Medulla oblongata (tissue), 1 donor: ENCODE measurements around the gene MT1B.
"Not testable (repeated sequence)": the region's sequence is repeated elsewhere in the genome, so short reads cannot be mapped to it uniquely, and the experiment has no call there.

Experiments
- DNase-seq: peaks from one replicate; pipeline ENCODE4 v3.0.0-alpha.2; 2015; ENCODE audit errors: extremely low spot score

MT1B gene

GRCh38 chr16:56667581-56668571 lies 16.2 kb downstream of the MT1B start, which contains the start of gene MT1G:
TSS of gene MT1G (minus strand) at chr16:56668065. CDS start at chr16:56667993, 72 bp downstream.
- peak; percentile 21 for DNase-seq

- DNase-seq, result no peak
Observed at GRCh38 chr16:56669005-56669839, 17.5 kb downstream of the MT1B start, which contains the start of gene MT1H. TSS of gene MT1H (plus strand) at chr16:56669814. CDS start at chr16:56669885, 71 bp downstream.

GRCh38 chr16:56669840-56670619 lies 18.3 kb downstream of the MT1B start:
- no peak for DNase-seq

- DNase-seq, result no peak
Observed at GRCh38 chr16:56670620-56670934, 18.9 kb downstream of the MT1B start.

- DNase-seq, result not testable (repeated sequence)
Observed at GRCh38 chr16:56671691-56672090, 20.0 kb downstream of the MT1B start.

- not testable (repeated sequence) for DNase-seq
Observed at GRCh38 chr16:56672171-56672570, 20.5 kb downstream of the MT1B start.

GRCh38 chr16:56672761-56673536 lies 21.3 kb downstream of the MT1B start:
- DNase-seq, result no peak

- DNase-seq, result peak; percentile 27
Observed at GRCh38 chr16:56673921-56674320, 22.2 kb downstream of the MT1B start.

GRCh38 chr16:56674570-56674969 lies 22.9 kb downstream of the MT1B start:
- DNase-seq, result not testable (repeated sequence)

- DNase-seq, result no peak
Observed at GRCh38 chr16:56675685-56676210, 24.1 kb downstream of the MT1B start.

- no peak for DNase-seq
Observed at GRCh38 chr16:56677474-56677873, 25.8 kb downstream of the MT1B start.

GRCh38 chr16:56679078-56679730 lies 27.5 kb downstream of the MT1B start:
- no peak for DNase-seq

GRCh38 chr16:56679818-56680217 lies 28.1 kb downstream of the MT1B start:
- no peak for DNase-seq

- DNase-seq, result peak; percentile 91
Observed at GRCh38 chr16:56681939-56682702, 30.4 kb downstream of the MT1B start, which contains the start of gene MT1X. TSS of gene MT1X (plus strand) at chr16:56682470. CDS start at chr16:56682541, 71 bp downstream.

GRCh38 chr16:56682703-56683397 lies 31.2 kb downstream of the MT1B start:
- DNase-seq, result no peak

GRCh38 chr16:56683424-56684172 lies 31.9 kb downstream of the MT1B start:
- no peak for DNase-seq

GRCh38 chr16:56684256-56684925 lies 32.7 kb downstream of the MT1B start:
- peak; percentile 27 for DNase-seq
